ENCODE results near the gene EZH2.

The EZH2 gene

DNA sequence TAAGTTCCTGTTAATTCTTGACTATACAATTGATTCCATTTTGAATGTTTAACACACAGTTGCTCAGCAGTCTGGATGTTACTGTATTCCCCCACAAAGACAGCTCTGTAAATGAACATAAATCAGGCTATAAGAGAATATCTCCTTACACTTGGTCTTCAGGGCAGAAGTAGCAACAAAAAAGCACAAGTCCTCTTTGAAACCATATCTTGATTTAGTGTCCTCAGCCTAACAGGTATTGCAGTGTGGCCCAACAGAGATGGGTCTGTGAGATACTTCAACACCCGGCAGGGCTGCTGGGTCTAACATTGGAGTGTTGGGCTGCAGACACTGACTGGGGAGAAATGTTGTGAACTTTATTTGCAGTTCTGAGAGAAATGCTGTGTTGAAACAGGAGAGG lies 109.6 kb downstream of the EZH2 start:
- no peaks in the 10 kb centered on the region for H3K36me3 ChIP-seq (ENCODE audit: control insufficient read depth, insufficient read depth, low read length)
- H3K9ac ChIP-seq (ENCODE audit: low read length), result no peak overlapping the region
- no peaks in the 10 kb centered on the region for H3K4me1 ChIP-seq (ENCODE audit: control insufficient read depth, insufficient read depth, low read length)

DNA sequence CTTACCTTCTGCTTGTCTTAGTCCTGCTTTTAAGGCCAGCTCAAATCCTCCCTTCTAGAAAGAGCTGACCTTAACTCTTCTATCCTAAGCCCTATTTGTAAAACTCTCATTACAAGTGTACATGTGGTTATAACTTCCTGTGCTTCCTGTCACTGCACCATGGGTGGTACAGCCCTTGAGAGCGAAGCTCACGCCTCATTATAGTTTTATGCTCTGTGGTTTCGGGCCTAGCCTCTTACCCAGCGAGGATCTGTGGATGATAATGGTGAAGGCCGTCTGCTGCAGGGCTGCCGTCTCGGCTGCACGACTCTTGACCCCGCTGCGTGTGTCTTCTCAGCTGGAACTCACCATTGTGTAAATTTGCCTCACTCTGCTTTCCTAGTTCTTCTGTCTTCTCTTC lies 110.8 kb downstream of the EZH2 start:
- H3K36me3 ChIP-seq (ENCODE audit: control insufficient read depth, insufficient read depth, low read length), result no peaks in the 10 kb centered on the region
- H3K9ac ChIP-seq (ENCODE audit: low read length), result no peak overlapping the region
- no peaks in the 10 kb centered on the region for H3K4me1 ChIP-seq (ENCODE audit: control insufficient read depth, insufficient read depth, low read length)

More for the DNA sequence above, 109.6 kb downstream of the EZH2 start:
- Histone ChIP-seq H3K4me3 (ENCODE audit: low read length) (no peak overlapping the region), H3K27me3 (ENCODE audit: control insufficient read depth, insufficient read depth, low read length) (no peaks in the 10 kb centered on the region), H3K9me3 (ENCODE audit: control insufficient read depth, low read length) (no peaks in the 10 kb centered on the region)

DNA sequence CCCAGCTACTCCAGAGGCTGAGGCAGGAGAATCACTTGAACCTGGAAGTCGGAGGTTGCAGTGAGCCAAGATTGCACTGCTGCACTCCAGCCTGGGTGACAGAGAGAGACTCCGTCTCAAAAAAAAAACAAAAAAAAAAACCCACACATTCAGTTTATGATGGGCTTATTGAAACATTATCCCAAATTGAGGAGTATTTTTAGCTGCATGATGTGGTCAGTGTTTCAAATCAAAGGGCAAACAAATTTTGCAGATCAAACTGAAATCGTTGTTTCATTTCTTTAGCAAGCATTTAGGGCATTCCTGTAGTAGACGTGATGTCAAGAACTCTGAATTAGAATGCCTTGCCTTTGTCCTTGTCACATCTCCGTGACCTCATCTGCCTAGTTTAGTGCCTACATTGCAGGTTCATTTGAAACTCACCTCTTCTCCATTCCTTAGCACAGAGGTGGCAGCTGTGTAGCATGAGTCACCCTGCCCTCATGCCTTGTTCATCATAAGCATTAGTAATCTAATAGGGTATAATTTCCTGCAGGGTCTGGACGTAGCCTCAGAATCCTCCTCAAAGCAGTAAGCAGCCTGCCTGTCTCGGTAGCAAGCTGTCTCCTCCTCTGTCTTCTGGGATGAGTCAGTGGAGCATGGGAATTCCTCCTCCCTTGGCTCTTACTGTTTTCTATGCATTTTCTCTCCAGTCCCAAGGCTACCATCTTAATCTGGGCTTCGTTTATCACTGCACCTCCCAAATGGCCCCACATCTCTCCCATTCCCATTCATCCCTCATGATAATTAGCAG lies 111.6 kb downstream of the EZH2 start:
- H3K4me1 ChIP-seq (ENCODE audit: control insufficient read depth, insufficient read depth, low read length), result no peaks in the 10 kb centered on the region
- H3K36me3 ChIP-seq (ENCODE audit: control insufficient read depth, insufficient read depth, low read length), result no peaks in the 10 kb centered on the region
- H3K27me3 ChIP-seq (ENCODE audit: control insufficient read depth, insufficient read depth, low read length), result no peaks in the 10 kb centered on the region
- H3K9me3 ChIP-seq (ENCODE audit: control insufficient read depth, low read length), result no peaks in the 10 kb centered on the region
- H3K4me3 ChIP-seq (ENCODE audit: low read length), result no peak overlapping the region
- no peak overlapping the region for H3K9ac ChIP-seq (ENCODE audit: low read length)

More for the DNA sequence above, 110.8 kb downstream of the EZH2 start:
- Histone ChIP-seq H3K4me3 (ENCODE audit: low read length) (no peak overlapping the region), H3K9me3 (ENCODE audit: control insufficient read depth, low read length) (no peaks in the 10 kb centered on the region), H3K27me3 (ENCODE audit: control insufficient read depth, insufficient read depth, low read length) (no peaks in the 10 kb centered on the region)

DNA sequence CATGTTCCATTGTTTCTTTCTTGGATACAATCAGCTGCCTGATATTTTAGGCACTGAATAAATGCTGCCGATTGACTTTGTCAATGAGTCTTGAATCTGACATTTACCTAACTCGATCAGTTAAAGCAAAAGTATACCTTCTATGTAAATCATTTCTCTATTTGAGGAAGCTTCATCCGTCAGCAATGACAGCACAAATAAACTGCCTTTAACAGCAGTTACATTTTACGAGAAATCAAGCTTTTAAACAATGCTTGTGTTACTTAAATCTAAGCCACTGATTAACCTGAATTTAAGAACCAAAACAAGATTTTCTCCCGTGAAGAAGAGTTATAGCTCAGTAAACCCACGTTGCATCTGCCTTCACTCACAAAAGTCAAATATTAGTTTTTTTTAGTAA lies 114.1 kb downstream of the EZH2 start:
- H3K27me3 ChIP-seq (ENCODE audit: control insufficient read depth, insufficient read depth, low read length), result no peaks in the 10 kb centered on the region
- H3K36me3 ChIP-seq (ENCODE audit: control insufficient read depth, insufficient read depth, low read length), result no peaks in the 10 kb centered on the region
- no peak overlapping the region for H3K4me3 ChIP-seq (ENCODE audit: low read length)
- H3K4me1 ChIP-seq (ENCODE audit: control insufficient read depth, insufficient read depth, low read length), result no peaks in the 10 kb centered on the region
- no peak overlapping the region for H3K9ac ChIP-seq (ENCODE audit: low read length)
- H3K9me3 ChIP-seq (ENCODE audit: control insufficient read depth, low read length), result no peaks in the 10 kb centered on the region

DNA sequence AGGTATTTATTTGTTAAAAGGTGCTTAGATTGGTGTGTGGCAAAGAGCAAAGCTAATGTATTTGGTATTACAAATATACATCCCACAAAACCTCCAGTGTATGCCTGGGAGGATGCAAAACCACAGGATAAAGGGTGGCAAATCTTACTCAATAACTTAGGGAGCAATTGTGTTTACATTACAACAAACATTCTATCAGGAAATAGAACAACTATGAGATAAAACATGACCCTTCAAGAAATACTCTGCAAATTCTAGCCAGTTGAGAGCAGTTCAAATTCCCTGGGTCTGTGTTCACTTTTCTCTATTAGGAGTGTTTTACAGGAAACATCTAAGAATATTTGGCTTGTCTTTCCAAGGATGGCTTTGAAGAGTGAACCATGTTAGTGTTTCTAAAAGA lies 120.5 kb downstream of the EZH2 start:
- no peaks in the 10 kb centered on the region for H3K36me3 ChIP-seq (ENCODE audit: control insufficient read depth, insufficient read depth, low read length)
- H3K9ac ChIP-seq (ENCODE audit: low read length), result no peak overlapping the region
- H3K27me3 ChIP-seq (ENCODE audit: control insufficient read depth, insufficient read depth, low read length), result no peaks in the 10 kb centered on the region
- no peaks in the 10 kb centered on the region for H3K4me1 ChIP-seq (ENCODE audit: control insufficient read depth, insufficient read depth, low read length)
- H3K4me3 ChIP-seq (ENCODE audit: low read length), result no peak overlapping the region
- H3K9me3 ChIP-seq (ENCODE audit: control insufficient read depth, low read length), result no peaks in the 10 kb centered on the region

DNA sequence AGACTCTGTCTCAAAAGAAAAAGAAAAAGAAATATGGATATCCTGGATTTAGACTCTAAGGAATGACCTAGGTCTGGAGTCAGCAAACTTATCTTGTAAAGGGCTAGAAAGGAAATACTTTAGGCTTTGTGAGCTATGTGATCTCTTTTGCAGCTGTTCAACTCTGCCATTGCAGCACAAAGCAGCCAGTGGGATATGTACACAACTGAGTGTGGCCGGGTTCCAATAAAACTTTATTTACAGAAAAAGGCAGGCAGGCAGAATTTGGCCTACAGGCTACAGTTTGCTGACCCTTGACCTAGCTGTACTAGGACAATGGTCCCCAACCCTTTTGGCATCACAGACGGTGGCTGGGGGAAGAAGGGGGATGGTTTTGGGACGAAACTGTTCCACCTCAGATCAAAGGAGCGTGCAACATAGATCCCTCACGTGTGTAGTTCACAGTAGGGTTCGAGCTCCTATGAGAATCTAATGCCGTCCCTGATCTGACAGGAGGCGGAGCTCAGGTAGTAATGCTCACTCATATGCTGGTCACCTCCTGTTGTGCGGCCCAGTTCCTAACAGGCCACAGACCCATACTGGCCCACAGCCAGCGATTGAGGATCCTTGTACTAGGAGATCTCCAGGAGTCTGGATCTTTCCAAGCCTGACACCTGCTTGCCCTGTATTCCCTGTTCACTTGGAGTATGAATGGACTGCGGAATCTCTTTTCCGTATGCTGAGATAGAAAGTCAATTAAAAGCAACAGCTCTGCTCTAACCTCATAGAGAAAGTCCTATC lies 122.4 kb downstream of the EZH2 start:
- peaks cover 5% of the 10 kb centered on the region for H3K36me3 ChIP-seq (ENCODE audit: control insufficient read depth, insufficient read depth, low read length)
- H3K4me1 ChIP-seq (ENCODE audit: control insufficient read depth, insufficient read depth, low read length), result no peaks in the 10 kb centered on the region
- no peak overlapping the region for H3K4me3 ChIP-seq (ENCODE audit: low read length)
- no peaks in the 10 kb centered on the region for H3K9me3 ChIP-seq (ENCODE audit: control insufficient read depth, low read length)
- no peak overlapping the region for H3K9ac ChIP-seq (ENCODE audit: low read length)
- H3K27me3 ChIP-seq (ENCODE audit: control insufficient read depth, insufficient read depth, low read length), result no peaks in the 10 kb centered on the region
